HCT116 (cell line): ENCODE results near the gene GPHN.

ENCODE experiments used
- CTCF ChIP-seq, 3 experiments: fragments of 200-600 bp in 1 of 3; sonication (generic) in 1 of 3; IDR thresholded peaks in 2 of 3; conservative IDR thresholded peaks in 1 of 3; 2 replicates each; pipeline ENCODE4 v1.5.1; 2012 to 2017; ENCODE audit warnings: low read depth in 2 of 3, low read length in 2 of 3, antibody characterized with exemption in 1 of 3, borderline replicate concordance in 1 of 3, control low read depth in 1 of 3, mild to moderate bottlenecking in 1 of 3, mixed read lengths in 1 of 3, mixed run types in 1 of 3, moderate library complexity in 1 of 3; ENCODE audit not compliant: insufficient read depth in 1 of 3
- EZH2phosphoT487 ChIP-seq: fragments of 200-600 bp; IDR thresholded peaks from 2 replicates; pipeline ENCODE4 v1.6.1; 2018; ENCODE audit warnings: antibody characterized with exemption, borderline replicate concordance
- POLR2A ChIP-seq: IDR thresholded peaks from 2 replicates; pipeline ENCODE4 v1.7.0; 2011; ENCODE audit warnings: borderline replicate concordance; ENCODE audit not compliant: insufficient read depth, insufficient read length; ENCODE audit errors: extremely low read depth
- POLR2AphosphoS5 ChIP-seq: IDR thresholded peaks from 2 replicates; pipeline ENCODE4 v1.6.1; 2011; ENCODE audit warnings: mild to moderate bottlenecking, low read depth, low read length, moderate library complexity
- RAD21 ChIP-seq: IDR thresholded peaks from 2 replicates; pipeline ENCODE4 v1.6.1; 2012; ENCODE audit warnings: low read depth, mild to moderate bottlenecking
- SIN3A ChIP-seq: IDR thresholded peaks from 2 replicates; pipeline ENCODE4 v1.6.1; 2012; ENCODE audit warnings: low read depth
- TCF7L2 ChIP-seq: IDR thresholded peaks from 2 replicates; pipeline ENCODE4 v1.7.0; 2011; ENCODE audit warnings: borderline replicate concordance, inconsistent platforms; ENCODE audit not compliant: insufficient read depth, insufficient read length; ENCODE audit errors: extremely low read depth
- YY1 ChIP-seq: IDR thresholded peaks from 2 replicates; pipeline ENCODE4 v1.6.1; 2011; ENCODE audit warnings: low read length, low read depth, moderate library complexity, mild to moderate bottlenecking; ENCODE audit not compliant: insufficient replicate concordance; ENCODE audit errors: extremely low read depth
- ZBTB33 ChIP-seq: IDR thresholded peaks from 2 replicates; pipeline ENCODE4 v1.6.1; 2011; ENCODE audit warnings: mild to moderate bottlenecking, low read length, moderate library complexity; ENCODE audit not compliant: insufficient replicate concordance; ENCODE audit errors: extremely low read depth
- ZFX ChIP-seq: fragments of 450-650 bp; IDR thresholded peaks from 2 replicates; pipeline ENCODE4 v1.6.1; 2017
- ZNF274 ChIP-seq: fragments of 200-500 bp; sonication (Bioruptor generic); IDR thresholded peaks from 2 replicates; pipeline ENCODE4 v1.6.1; 2014; ENCODE audit warnings: mild to moderate bottlenecking, low read depth, low read length, inconsistent platforms

- no peak for TF ChIP-seq EZH2phosphoT487
- no peak for TF ChIP-seq CTCF (IDR thresholded peaks at IDR 0.05 in 2 of 3, conservative IDR thresholded peaks at IDR 0.05 in 1 of 3; ENCODE audit: borderline replicate concordance in 1 of 3, insufficient read depth in 1 of 3, low read depth in 2 of 3, low read length in 2 of 3)
- no peak for TF ChIP-seq POLR2AphosphoS5
- TF ChIP-seq RAD21: no peak
- TF ChIP-seq ZNF274: no peak
- no peak for TF ChIP-seq SIN3A
- no peak for TF ChIP-seq POLR2A
- no peak for TF ChIP-seq YY1
- TF ChIP-seq ZFX: no peak
- TF ChIP-seq TCF7L2: no peak
- no peak for TF ChIP-seq ZBTB33
Observed at GRCh38 chr14:66698503-66698902, 190.6 kb downstream of the GPHN start.
